AG04450 (cell line): ENCODE measurements around the gene GLIS1. TPM values are rescaled to one million over a fixed set of nuclear protein-coding genes. Genes with fewer than 3 reads are reported as not detected.

ENCODE experiments used
- CTCF ChIA-PET: fragments of 300-600, 350-600 bp; formaldehyde crosslinking; extraction: SDS; loops from one replicate; lab custom pipeline; 2022; ENCODE audit warnings: antibody characterized with exemption, inconsistent platforms; lab: Charles Lee
- POLR2A ChIA-PET: fragments of 350-600 bp; formaldehyde crosslinking; extraction: SDS; loops from one replicate; lab custom pipeline; 2021; ENCODE audit warnings: antibody characterized with exemption, inconsistent platforms; lab: Yijun Ruan, JAX
- DNase-seq: peaks from one replicate; pipeline ENCODE4 v3.0.0-alpha.2; 2011; ENCODE audit warnings: low read depth, low spot score
- H3K27ac ChIP-seq: one replicate; pipeline ENCODE4 v1.5.1; 2012; ENCODE audit warnings: low read depth, low read length, control low read depth
- H3K27me3 ChIP-seq: one replicate; pipeline ENCODE4 v1.6.0; 2012; ENCODE audit warnings: low read length; ENCODE audit not compliant: control insufficient read depth, insufficient read depth
- H3K4me3 ChIP-seq: 2 replicates; pipeline ENCODE4 v1.5.1; 2011; ENCODE audit warnings: mild to moderate bottlenecking, low read depth, low read length, control low read depth
- H3K9me3 ChIP-seq: 2 replicates; pipeline ENCODE4 v1.5.1; 2012; ENCODE audit warnings: low read length; ENCODE audit not compliant: control insufficient read depth, insufficient read depth
- CTCF ChIP-seq: IDR thresholded peaks from 2 replicates; pipeline ENCODE4 v1.5.1; 2011; ENCODE audit warnings: low read depth, low read length, control low read depth, inconsistent platforms
- polyA plus RNA-seq: library from polyadenylated mRNA; depleted of rRNA; stranded (reverse); fragments of >200 nt; gene quantifications from 2 replicates; pipeline ENCODE4 v1.2.3, GENCODE V29; 2011

Gene GLIS1
- polyA plus RNA-seq, 1 experiment = 0.77 TPM

- no peak for TF ChIP-seq CTCF
- Histone ChIP-seq H3K27me3 (peaks cover 4% of the 10 kb centered on the region), H3K4me3 (no peak overlapping the region), H3K9me3 (no peaks in the 10 kb centered on the region), H3K27ac (no peak overlapping the region)
- ChIA-PET POLR2A (no interaction called here), CTCF (no interaction called here)
- DNase-seq = no peak
These were observed 76.8 kb downstream of the GLIS1 start for GRCh38 chr1:53662169-53662568.

- Histone ChIP-seq H3K4me3 (no peak overlapping the region), H3K27ac (no peak overlapping the region), H3K9me3 (no peaks in the 10 kb centered on the region), H3K27me3 (peaks cover 4% of the 10 kb centered on the region)
- no peak for DNase-seq
- CTCF ChIA-PET = no interaction called here
- POLR2A ChIA-PET = no interaction called here
- no peak for TF ChIP-seq CTCF
These were observed 77.5 kb downstream of the GLIS1 start for GRCh38 chr1:53661496-53661895.

- ChIA-PET POLR2A (no interaction called here), CTCF (no interaction called here)
- H3K27me3 ChIP-seq = peaks cover 4% of the 10 kb centered on the region
- no peak for DNase-seq
- TF ChIP-seq CTCF = no peak
- H3K4me3 ChIP-seq = no peak overlapping the region
- no peaks in the 10 kb centered on the region for H3K9me3 ChIP-seq
- H3K27ac ChIP-seq = no peak overlapping the region
These were observed 78.3 kb downstream of the GLIS1 start for GRCh38 chr1:53660666-53661065.

- no peak overlapping the region for H3K4me3 ChIP-seq
- H3K9me3 ChIP-seq = no peaks in the 10 kb centered on the region
- no peak for TF ChIP-seq CTCF
- CTCF ChIA-PET = no interaction called here
- POLR2A ChIA-PET = no interaction called here
- DNase-seq = no peak
- peaks cover 4% of the 10 kb centered on the region for H3K27me3 ChIP-seq
- peak overlapping the region; percentile 21 for H3K27ac ChIP-seq
These were observed 79.5 kb downstream of the GLIS1 start for GRCh38 chr1:53659436-53659835.

- TF ChIP-seq CTCF = no peak
- Histone ChIP-seq H3K4me3 (no peak overlapping the region), H3K27me3 (peaks cover 4% of the 10 kb centered on the region), H3K9me3 (no peaks in the 10 kb centered on the region), H3K27ac (no peak overlapping the region)
- ChIA-PET CTCF (no interaction called here), POLR2A (no interaction called here)
- no peak for DNase-seq
These were observed 80.3 kb downstream of the GLIS1 start for GRCh38 chr1:53658489-53659230.
